Lower lobe of right lung (tissue), 2 donors: ENCODE measurements around the gene FAM174C. TPM values are rescaled to one million over a fixed set of nuclear protein-coding genes. Genes with fewer than 3 reads are reported as not detected.
A peak's percentile ranks its signal among the peaks of the same experiment; 100 is the strongest.
"Not testable (repeated sequence)": the region's sequence is repeated elsewhere in the genome, so short reads cannot be mapped to it uniquely, and the experiment has no call there.

ENCODE experiments used
- ATAC-seq, 2 donors: fragments of 200-7000 bp; cut with Tn5 transposase; one replicate each; pipeline ENCODE4 v1.9.1; 2020 to 2022; ENCODE audit warnings: mild to moderate bottlenecking in 2 of 2, moderate library complexity in 2 of 2
- DNase-seq: peaks from one replicate; pipeline ENCODE4 v3.0.0-alpha.2; 2020
- H3K27ac ChIP-seq: fragments of 200-600 bp; one replicate; pipeline ENCODE4 v1.8.0; 2022
- H3K27me3 ChIP-seq: fragments of 200-600 bp; one replicate; pipeline ENCODE4 v1.8.0; 2022; ENCODE audit warnings: low read depth
- H3K36me3 ChIP-seq: fragments of 200-600 bp; one replicate; pipeline ENCODE4 v1.8.0; 2022; ENCODE audit warnings: mild to moderate bottlenecking
- H3K4me1 ChIP-seq: fragments of 200-600 bp; one replicate; pipeline ENCODE4 v1.8.0; 2022
- H3K4me3 ChIP-seq: fragments of 200-600 bp; one replicate; pipeline ENCODE4 v1.8.0; 2022; ENCODE audit warnings: mild to moderate bottlenecking
- H3K9me3 ChIP-seq: fragments of 200-600 bp; one replicate; pipeline ENCODE4 v1.8.0; 2022
- intact Hi-C: fragments of 100-400 bp; cut with DNase I; formaldehyde crosslinking; loops from one replicate; pipeline ENCODE4 v1.11.0; 2022
- total RNA-seq: library from RNA; stranded (reverse); fragmentation: NEBNext Ultra II Directional; extraction: Animal tissue kit (Norgen Biotek cat#: 25700); gene quantifications from one replicate; pipeline ENCODE4 v1.2.1, GENCODE V29; 2021
- TF ChIP-seq, protein P1 (sequence below): fragments of 200-600 bp; IDR thresholded peaks from one replicate; pipeline ENCODE4 v1.8.0; 2022; ENCODE audit warnings: antibody characterized with exemption, mild to moderate bottlenecking
- donor health status: DM: no; HTN: yes; CAD: no; lungs with severe emphysema.

FAM174C gene
- total RNA-seq, 1 donor from 2014 or later, result 43.5 TPM

DNA sequence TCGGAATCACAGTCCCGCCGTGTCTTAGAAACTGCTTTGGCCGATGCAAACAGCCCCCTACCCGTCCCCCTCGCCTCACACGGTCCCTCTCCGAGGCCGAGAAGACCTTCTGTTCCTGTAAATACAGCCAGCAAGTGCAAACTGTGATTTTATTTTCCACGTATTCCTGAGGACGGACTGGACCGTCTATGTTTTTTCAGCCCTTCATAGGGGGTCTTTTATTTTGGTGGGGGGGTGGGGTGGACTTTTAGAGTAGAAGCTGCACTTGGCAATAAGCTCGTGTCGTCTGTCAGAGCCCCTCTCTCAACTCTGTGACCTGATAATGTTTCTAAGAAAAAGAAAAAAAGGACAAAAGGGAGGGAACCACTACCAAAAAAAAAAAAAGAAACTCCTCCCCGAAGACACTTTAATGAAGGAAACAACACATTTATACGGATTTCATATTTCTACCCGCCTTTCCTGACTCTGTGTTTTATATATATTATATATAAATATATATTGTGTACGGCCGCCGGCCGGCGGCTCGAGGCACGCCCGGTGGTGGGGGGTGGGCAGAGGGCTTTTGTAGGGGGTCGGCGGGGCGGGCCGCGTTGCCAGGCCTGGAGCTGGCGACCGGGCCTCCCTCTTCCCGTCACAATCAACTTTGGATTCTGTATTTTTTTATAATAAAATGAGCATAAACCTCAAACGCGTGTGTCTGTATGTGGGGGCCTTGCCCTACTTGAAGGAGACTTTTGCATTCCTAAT, 25.6 kb downstream of the FAM174C start:
- H3K36me3 ChIP-seq, result no peaks in the 10 kb centered on the region
- intact Hi-C loops, result no loop called here
- no peak overlapping the region for H3K27ac ChIP-seq
- TF ChIP-seq, protein P1, sequence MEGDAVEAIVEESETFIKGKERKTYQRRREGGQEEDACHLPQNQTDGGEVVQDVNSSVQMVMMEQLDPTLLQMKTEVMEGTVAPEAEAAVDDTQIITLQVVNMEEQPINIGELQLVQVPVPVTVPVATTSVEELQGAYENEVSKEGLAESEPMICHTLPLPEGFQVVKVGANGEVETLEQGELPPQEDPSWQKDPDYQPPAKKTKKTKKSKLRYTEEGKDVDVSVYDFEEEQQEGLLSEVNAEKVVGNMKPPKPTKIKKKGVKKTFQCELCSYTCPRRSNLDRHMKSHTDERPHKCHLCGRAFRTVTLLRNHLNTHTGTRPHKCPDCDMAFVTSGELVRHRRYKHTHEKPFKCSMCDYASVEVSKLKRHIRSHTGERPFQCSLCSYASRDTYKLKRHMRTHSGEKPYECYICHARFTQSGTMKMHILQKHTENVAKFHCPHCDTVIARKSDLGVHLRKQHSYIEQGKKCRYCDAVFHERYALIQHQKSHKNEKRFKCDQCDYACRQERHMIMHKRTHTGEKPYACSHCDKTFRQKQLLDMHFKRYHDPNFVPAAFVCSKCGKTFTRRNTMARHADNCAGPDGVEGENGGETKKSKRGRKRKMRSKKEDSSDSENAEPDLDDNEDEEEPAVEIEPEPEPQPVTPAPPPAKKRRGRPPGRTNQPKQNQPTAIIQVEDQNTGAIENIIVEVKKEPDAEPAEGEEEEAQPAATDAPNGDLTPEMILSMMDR, result no peak
- no peak for ATAC-seq
- peaks cover 18% of the 10 kb centered on the region for H3K27me3 ChIP-seq
- no peak for DNase-seq
- H3K4me1 ChIP-seq, result no peaks in the 10 kb centered on the region
- H3K4me3 ChIP-seq, result no peak overlapping the region
- no peaks in the 10 kb centered on the region for H3K9me3 ChIP-seq

DNA sequence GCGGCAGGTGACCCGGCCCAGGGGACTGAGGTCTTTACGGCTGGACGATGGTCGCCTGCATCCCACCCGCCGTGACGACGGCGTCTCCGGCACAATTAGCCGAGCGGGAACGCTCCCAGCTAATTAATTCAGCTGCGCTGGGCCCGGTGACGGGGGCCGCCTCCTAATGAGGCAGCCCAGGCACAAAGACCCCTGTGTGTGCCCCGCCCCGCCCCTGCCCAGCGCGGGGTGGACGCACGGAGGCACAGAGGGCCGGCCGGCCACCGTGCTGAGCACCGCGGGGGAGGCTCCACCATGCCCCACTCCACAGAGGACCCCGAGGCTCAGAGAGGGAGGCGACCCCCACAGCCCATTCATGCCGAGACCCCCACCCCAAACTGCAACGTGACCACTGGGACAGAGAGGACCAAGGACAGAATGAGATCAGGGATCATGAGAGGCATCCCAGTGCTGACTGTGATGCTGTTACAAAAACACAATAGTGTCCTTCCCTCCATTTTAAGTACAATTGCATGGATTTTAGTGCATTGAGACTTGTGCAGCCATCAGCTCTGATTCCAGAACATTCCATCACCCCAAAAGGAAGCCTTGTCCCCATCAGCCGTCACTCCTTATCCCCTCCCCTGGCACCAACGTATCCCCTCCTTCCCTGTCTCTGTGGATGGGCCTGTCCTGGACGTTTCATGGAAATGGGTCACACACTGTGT, 27.4 kb downstream of the FAM174C start:
- Histone ChIP-seq H3K36me3 (no peaks in the 10 kb centered on the region), H3K27me3 (peaks cover 4% of the 10 kb centered on the region), H3K27ac (no peak overlapping the region), H3K9me3 (no peaks in the 10 kb centered on the region), H3K4me1 (no peaks in the 10 kb centered on the region), H3K4me3 (no peak overlapping the region)
- ATAC-seq (peak in 1 of 2 donors; percentile 35), DNase-seq (no peak)
- intact Hi-C loops, result no loop called here
- TF ChIP-seq, protein P1, result no peak

GRCh38 chr19:1304197-1304924, 29.0 kb downstream of the FAM174C start:
- Histone ChIP-seq H3K27me3 (peaks cover 7% of the 10 kb centered on the region), H3K9me3 (no peaks in the 10 kb centered on the region), H3K4me1 (no peaks in the 10 kb centered on the region), H3K4me3 (no peak overlapping the region), H3K27ac (no peak overlapping the region), H3K36me3 (no peaks in the 10 kb centered on the region)
- intact Hi-C loops, result no loop called here
- ATAC-seq (no peak), DNase-seq (no peak)
- TF ChIP-seq, protein P1, result no peak

DNA sequence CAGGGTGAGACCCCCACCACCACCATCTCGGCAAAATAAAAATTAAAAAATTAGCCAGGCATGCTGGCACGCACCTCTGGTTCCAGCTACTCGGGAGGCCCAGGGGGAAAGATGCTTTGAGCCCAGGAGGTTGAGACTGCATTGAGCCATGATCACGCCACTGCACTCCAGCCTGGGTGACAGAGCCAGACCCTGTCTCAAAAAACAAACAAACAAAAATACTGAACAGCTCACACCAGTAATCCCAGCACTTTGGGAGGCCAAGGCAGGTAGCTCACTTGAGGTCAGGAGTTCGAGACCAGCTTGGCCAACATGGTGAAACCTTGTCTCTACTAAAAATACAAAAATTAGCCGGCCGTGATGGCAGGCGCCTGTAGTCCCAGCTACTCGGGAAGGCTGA, 30.0 kb downstream of the FAM174C start:
- H3K9me3 ChIP-seq, H3K4me1 ChIP-seq, ATAC-seq, intact Hi-C loops, H3K27ac ChIP-seq, DNase-seq, H3K4me3 ChIP-seq, H3K36me3 ChIP-seq: not testable (repeated sequence)
- peaks cover 16% of the 10 kb centered on the region for H3K27me3 ChIP-seq

- Histone ChIP-seq H3K9me3 (no peaks in the 10 kb centered on the region), H3K27ac (no peak overlapping the region), H3K4me3 (no peak overlapping the region), H3K27me3 (peaks cover 32% of the 10 kb centered on the region), H3K4me1 (no peaks in the 10 kb centered on the region), H3K36me3 (no peaks in the 10 kb centered on the region)
- intact Hi-C loops, result no loop called here
- ATAC-seq (no peak), DNase-seq (no peak)
- TF ChIP-seq, protein P1, result no peak
Observed at GRCh38 chr19:1307320-1307719, 32.0 kb downstream of the FAM174C start.
